Measurements from ENCODE around the gene SPATA9. TPM values are rescaled to one million over a fixed set of nuclear protein-coding genes. Genes with fewer than 3 reads are reported as not detected.
"Not testable (repeated sequence)": the region's sequence is repeated elsewhere in the genome, so short reads cannot be mapped to it uniquely, and the experiment has no call there.

SPATA9 gene
- total RNA-seq, 2 experiments from 2014 or later = not detected

GRCh38 chr5:95632942-95633341 lies 49.8 kb downstream of the SPATA9 start:
- H3K27ac Mint-ChIP-seq; DNase-seq; H3K9me3 Mint-ChIP-seq (ENCODE audit: insufficient read depth); ATAC-seq; H3K4me3 Mint-ChIP-seq: not testable (repeated sequence)
- peaks cover 22% of the 10 kb centered on the region for H3K36me3 Mint-ChIP-seq (ENCODE audit: low read depth)
- ChIA-PET CTCF (interaction anchor here (2.4 kb wide), 2 partner anchors 10 to 11 kb away, joined by 20 to 22 read pairs; no protein-coding TSS in a partner anchor), POLR2A (interaction anchor here (1.2 to 2.4 kb wide), 2 partner anchors 11 to 14 kb away, joined by 4 to 17 read pairs; partner anchors contain the start of gene RFESD)
- H3K27me3 Mint-ChIP-seq (ENCODE audit: low read depth) = peaks cover 12% of the 10 kb centered on the region
- peaks cover 16% of the 10 kb centered on the region for H3K4me1 Mint-ChIP-seq (ENCODE audit: low read depth)

- peak; percentile 100 for ATAC-seq
- H3K27me3 Mint-ChIP-seq (ENCODE audit: low read depth) = peaks cover 12% of the 10 kb centered on the region
- peak overlapping the region; percentile 91 for H3K27ac Mint-ChIP-seq
- no peak overlapping the region for H3K4me3 Mint-ChIP-seq
- no peaks in the 10 kb centered on the region for H3K9me3 Mint-ChIP-seq (ENCODE audit: insufficient read depth)
- H3K4me1 Mint-ChIP-seq (ENCODE audit: low read depth) = peaks cover 16% of the 10 kb centered on the region
- ChIA-PET POLR2A (interaction anchor here (1.2 to 2.4 kb wide), 2 partner anchors 10 to 15 kb away, joined by 4 to 17 read pairs; partner anchors contain the start of gene RFESD), CTCF (interaction anchor here (1.1 to 2.4 kb wide), 9 partner anchors 9 to 664 kb away, joined by 3 to 22 read pairs (median 5); partner anchors contain the start of genes ARSK, GPR150, RFESD and SKIC3)
- peaks cover 22% of the 10 kb centered on the region for H3K36me3 Mint-ChIP-seq (ENCODE audit: low read depth)
- peak; percentile 85 for DNase-seq
Observed at GRCh38 chr5:95631991-95632675, 50.7 kb downstream of the SPATA9 start.

GRCh38 chr5:95631255-95631958 lies 51.4 kb downstream of the SPATA9 start:
- peaks cover 16% of the 10 kb centered on the region for H3K4me1 Mint-ChIP-seq (ENCODE audit: low read depth)
- peaks cover 22% of the 10 kb centered on the region for H3K36me3 Mint-ChIP-seq (ENCODE audit: low read depth)
- POLR2A ChIA-PET = interaction anchor here (1.2 to 2.4 kb wide), 2 partner anchors 9 to 16 kb away, joined by 4 to 17 read pairs; partner anchors contain the start of gene RFESD
- peak overlapping the region; percentile 91 for H3K27ac Mint-ChIP-seq
- peak; percentile 10 for ATAC-seq
- peaks cover 9% of the 10 kb centered on the region for H3K27me3 Mint-ChIP-seq (ENCODE audit: low read depth)
- no peak for DNase-seq
- CTCF ChIA-PET = interaction anchor here (1.1 to 2.4 kb wide), 9 partner anchors 8 to 663 kb away, joined by 3 to 22 read pairs (median 5); partner anchors contain the start of genes ARSK, GPR150, RFESD and SKIC3
- H3K4me3 Mint-ChIP-seq = no peak overlapping the region
- no peaks in the 10 kb centered on the region for H3K9me3 Mint-ChIP-seq (ENCODE audit: insufficient read depth)

- POLR2A ChIA-PET = interaction anchor here (0.7 to 2.4 kb wide), 2 partner anchors 8 to 211 kb away, joined by 3 to 17 read pairs; no protein-coding TSS in a partner anchor
- Mint-ChIP-seq H3K36me3 (ENCODE audit: low read depth) (peaks cover 22% of the 10 kb centered on the region), H3K27ac (no peak overlapping the region), H3K9me3 (ENCODE audit: insufficient read depth) (no peaks in the 10 kb centered on the region), H3K4me3 (no peak overlapping the region), H3K27me3 (ENCODE audit: low read depth) (peaks cover 6% of the 10 kb centered on the region), H3K4me1 (ENCODE audit: low read depth) (peaks cover 16% of the 10 kb centered on the region)
- CTCF ChIA-PET = interaction anchor here (1.4 to 2.4 kb wide), 4 partner anchors 7 to 216 kb away, joined by 3 to 22 read pairs (median 12); partner anchors contain the start of gene RFESD
- DNase-seq = no peak
- no peak for ATAC-seq
Observed at GRCh38 chr5:95630394-95630917, 52.3 kb downstream of the SPATA9 start.

GRCh38 chr5:95628933-95629332 lies 53.9 kb downstream of the SPATA9 start:
- H3K27me3 Mint-ChIP-seq (ENCODE audit: low read depth) = peaks cover 2% of the 10 kb centered on the region
- H3K4me3 Mint-ChIP-seq = no peak overlapping the region
- H3K27ac Mint-ChIP-seq = no peak overlapping the region
- H3K9me3 Mint-ChIP-seq (ENCODE audit: insufficient read depth) = no peaks in the 10 kb centered on the region
- DNase-seq (no peak), ATAC-seq (no peak)
- peaks cover 22% of the 10 kb centered on the region for H3K36me3 Mint-ChIP-seq (ENCODE audit: low read depth)
- CTCF ChIA-PET = interaction anchor here (0.6 kb wide), 1 partner anchor 374 kb away, joined by 3 read pairs; no protein-coding TSS in a partner anchor
- peaks cover 18% of the 10 kb centered on the region for H3K4me1 Mint-ChIP-seq (ENCODE audit: low read depth)
- POLR2A ChIA-PET = no interaction called here

- no peak overlapping the region for H3K27ac Mint-ChIP-seq
- H3K9me3 Mint-ChIP-seq (ENCODE audit: insufficient read depth) = no peaks in the 10 kb centered on the region
- H3K27me3 Mint-ChIP-seq (ENCODE audit: low read depth) = peaks cover 2% of the 10 kb centered on the region
- no peak overlapping the region for H3K4me3 Mint-ChIP-seq
- peaks cover 24% of the 10 kb centered on the region for H3K4me1 Mint-ChIP-seq (ENCODE audit: low read depth)
- DNase-seq (no peak), ATAC-seq (no peak)
- peaks cover 22% of the 10 kb centered on the region for H3K36me3 Mint-ChIP-seq (ENCODE audit: low read depth)
- CTCF ChIA-PET = no interaction called here
- POLR2A ChIA-PET = no interaction called here
Observed at GRCh38 chr5:95627971-95628810, 54.6 kb downstream of the SPATA9 start.

- H3K27me3 Mint-ChIP-seq (ENCODE audit: low read depth) = peaks cover 2% of the 10 kb centered on the region
- DNase-seq (no peak), ATAC-seq (no peak)
- ChIA-PET CTCF (interaction anchor here (0.7 kb wide), 1 partner anchor 710 kb away, joined by 3 read pairs; no protein-coding TSS in a partner anchor), POLR2A (no interaction called here)
- no peaks in the 10 kb centered on the region for H3K9me3 Mint-ChIP-seq (ENCODE audit: insufficient read depth)
- H3K4me3 Mint-ChIP-seq = no peak overlapping the region
- peaks cover 27% of the 10 kb centered on the region for H3K4me1 Mint-ChIP-seq (ENCODE audit: low read depth)
- no peak overlapping the region for H3K27ac Mint-ChIP-seq
- H3K36me3 Mint-ChIP-seq (ENCODE audit: low read depth) = peaks cover 10% of the 10 kb centered on the region
Observed at GRCh38 chr5:95626701-95627100, 56.1 kb downstream of the SPATA9 start.

- no peak for ATAC-seq
- H3K9me3 Mint-ChIP-seq (ENCODE audit: insufficient read depth) = no peaks in the 10 kb centered on the region
- ChIA-PET POLR2A (no interaction called here), CTCF (interaction anchor here (1.2 to 2.6 kb wide), 3 partner anchors 7 to 40 kb away, joined by 3 to 20 read pairs (median 4); partner anchors contain the start of gene RFESD)
- peaks cover under 1% of the 10 kb centered on the region for H3K36me3 Mint-ChIP-seq (ENCODE audit: low read depth)
- H3K27ac Mint-ChIP-seq = no peak overlapping the region
- H3K27me3 Mint-ChIP-seq (ENCODE audit: low read depth) = peaks cover 2% of the 10 kb centered on the region
- H3K4me3 Mint-ChIP-seq = no peak overlapping the region
- DNase-seq = no peak
- peaks cover 33% of the 10 kb centered on the region for H3K4me1 Mint-ChIP-seq (ENCODE audit: low read depth)
Observed at GRCh38 chr5:95624368-95624767, 58.4 kb downstream of the SPATA9 start.

- DNase-seq = no peak
- H3K27ac Mint-ChIP-seq = no peak overlapping the region
- no peak overlapping the region for H3K4me3 Mint-ChIP-seq
- no peak for ATAC-seq
- peaks cover 2% of the 10 kb centered on the region for H3K36me3 Mint-ChIP-seq (ENCODE audit: low read depth)
- peaks cover 40% of the 10 kb centered on the region for H3K4me1 Mint-ChIP-seq (ENCODE audit: low read depth)
- peaks cover 2% of the 10 kb centered on the region for H3K27me3 Mint-ChIP-seq (ENCODE audit: low read depth)
- H3K9me3 Mint-ChIP-seq (ENCODE audit: insufficient read depth) = no peaks in the 10 kb centered on the region
- ChIA-PET POLR2A (interaction anchor here (4.0 kb wide), 1 partner anchor 8 kb away, joined by 17 read pairs; no protein-coding TSS in a partner anchor), CTCF (interaction anchor here (1.2 to 2.6 kb wide), 6 partner anchors 8 to 195 kb away, joined by 3 to 20 read pairs (median 4); partner anchors contain the start of gene RFESD)
Observed at GRCh38 chr5:95623706-95624105, 59.1 kb downstream of the SPATA9 start.

GRCh38 chr5:95621839-95622629 lies 60.8 kb downstream of the SPATA9 start:
- Mint-ChIP-seq H3K9me3 (ENCODE audit: insufficient read depth) (no peaks in the 10 kb centered on the region), H3K4me1 (ENCODE audit: low read depth) (peaks cover 47% of the 10 kb centered on the region), H3K27me3 (ENCODE audit: low read depth) (peaks cover 2% of the 10 kb centered on the region), H3K36me3 (ENCODE audit: low read depth) (peaks cover 5% of the 10 kb centered on the region), H3K27ac (peak overlapping the region; percentile 86), H3K4me3 (peak overlapping the region; percentile 69)
- POLR2A ChIA-PET = interaction anchor here (0.9 to 4.0 kb wide), 3 partner anchors 10 to 67 kb away, joined by 4 to 17 read pairs (median 7); partner anchors contain the start of genes ARSK, RFESD and SKIC3
- CTCF ChIA-PET = interaction anchor here (0.7 to 2.6 kb wide), 11 partner anchors 10 to 225 kb away, joined by 3 to 20 read pairs (median 4); partner anchors contain the start of genes ARSK, RFESD and SKIC3
- ATAC-seq = peak; percentile 35
- peak; percentile 52 for DNase-seq
